ENCODE measurements around the gene INTU.

DNA sequence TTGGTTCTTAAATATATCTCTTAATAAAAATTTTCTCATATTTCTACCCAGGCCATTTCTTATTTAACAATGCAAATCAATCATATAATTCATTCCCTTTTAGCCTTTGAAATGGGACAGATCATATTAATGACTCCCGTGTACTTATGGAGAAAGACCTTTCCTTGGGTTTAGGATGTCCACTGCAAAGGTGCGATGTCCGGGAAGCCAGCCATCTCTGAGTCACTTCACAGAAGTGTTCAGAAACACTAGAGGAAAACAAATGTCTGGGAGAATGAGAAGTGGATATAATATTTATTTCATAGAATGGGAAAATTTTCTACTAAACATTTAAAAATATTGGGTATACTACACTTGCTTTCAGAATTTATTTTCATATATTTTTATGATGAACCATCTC, 15.3 kb downstream of the INTU start:
- TF ChIP-seq CTCF (conservative IDR thresholded peaks at IDR 0.05) = no peak
- no peak for TF ChIP-seq ZFX (IDR thresholded peaks at IDR 0.05)

All from C4-2B (cell line).